ENCODE data around the gene DHX58.

Gene DHX58

GRCh38 chr17:42078396-42079043 is 34.0 kb downstream of the DHX58 start (continued):
- TF ChIP-seq ZNF280D (tag by site-specific recombination; IDR thresholded peaks at IDR 0.05) (no peak), ZNF555 (tag by site-specific recombination; conservative IDR thresholded peaks at IDR 0.05) (no peak), ZNF76 (tag by site-specific recombination; IDR thresholded peaks at IDR 0.05; ENCODE audit: borderline replicate concordance, low read depth) (no peak), ZFP37 (tag by site-specific recombination; IDR thresholded peaks at IDR 0.05) (no peak)

DNA sequence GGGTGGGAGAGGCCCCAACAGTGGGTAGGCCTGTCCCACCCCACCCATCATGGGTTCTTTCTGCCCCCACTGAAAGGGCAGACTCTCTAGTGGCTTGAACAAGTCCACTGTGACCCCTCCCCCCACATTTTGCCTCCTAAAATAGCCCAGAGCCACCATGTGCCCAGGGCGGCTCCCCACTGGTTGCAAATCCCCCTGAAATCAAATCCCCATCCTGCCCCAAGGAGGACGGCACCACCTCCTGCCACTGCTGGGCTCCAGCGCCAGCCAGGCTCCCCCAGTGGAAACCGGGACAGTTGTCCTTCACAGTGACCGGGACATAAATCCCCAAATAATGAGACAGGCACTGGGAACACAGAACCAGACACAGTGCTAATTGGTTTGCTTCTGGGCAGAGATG is 34.8 kb downstream of the DHX58 start:
- Histone ChIP-seq H3K4me1 (ENCODE audit: control insufficient read depth, insufficient read depth, low read length) (no peaks in the 10 kb centered on the region), H3K36me3 (ENCODE audit: control insufficient read depth in 2 of 2, insufficient read depth in 1 of 2, low read length in 2 of 2) (no peaks in the 10 kb centered on the region), H3K27ac (ENCODE audit: extremely low read depth, low read depth, low read length) (no peak overlapping the region), H3K4me3 (ENCODE audit: low read depth, low read length) (no peak overlapping the region), H3K9me3 (ENCODE audit: control insufficient read depth, insufficient read depth, low read depth, low read length) (no peaks in the 10 kb centered on the region)
- CTCF ChIA-PET, result interaction anchor here (0.8 to 3.3 kb wide), 5 partner anchors 10 to 58 kb away, joined by 3 to 9 read pairs (median 8); partner anchors contain the start of gene NKIRAS2
- TF ChIP-seq ZBTB6 (tag by site-specific recombination; IDR thresholded peaks at IDR 0.05), result no peak
- TF ChIP-seq ZBTB17 (tag by site-specific recombination; IDR thresholded peaks at IDR 0.05), result no peak
- TF ChIP-seq INSM2 (tag by site-specific recombination; IDR thresholded peaks at IDR 0.05), result no peak
- no peak for TF ChIP-seq ZNF140 (tag by site-specific recombination; IDR thresholded peaks at IDR 0.05)
- TF ChIP-seq, protein P1, sequence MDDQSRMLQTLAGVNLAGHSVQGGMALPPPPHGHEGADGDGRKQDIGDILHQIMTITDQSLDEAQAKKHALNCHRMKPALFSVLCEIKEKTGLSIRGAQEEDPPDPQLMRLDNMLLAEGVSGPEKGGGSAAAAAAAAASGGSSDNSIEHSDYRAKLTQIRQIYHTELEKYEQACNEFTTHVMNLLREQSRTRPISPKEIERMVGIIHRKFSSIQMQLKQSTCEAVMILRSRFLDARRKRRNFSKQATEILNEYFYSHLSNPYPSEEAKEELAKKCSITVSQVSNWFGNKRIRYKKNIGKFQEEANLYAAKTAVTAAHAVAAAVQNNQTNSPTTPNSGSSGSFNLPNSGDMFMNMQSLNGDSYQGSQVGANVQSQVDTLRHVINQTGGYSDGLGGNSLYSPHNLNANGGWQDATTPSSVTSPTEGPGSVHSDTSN (CRISPR knock-in tag; IDR thresholded peaks at IDR 0.05), result no peak
- TF ChIP-seq, protein P2, sequence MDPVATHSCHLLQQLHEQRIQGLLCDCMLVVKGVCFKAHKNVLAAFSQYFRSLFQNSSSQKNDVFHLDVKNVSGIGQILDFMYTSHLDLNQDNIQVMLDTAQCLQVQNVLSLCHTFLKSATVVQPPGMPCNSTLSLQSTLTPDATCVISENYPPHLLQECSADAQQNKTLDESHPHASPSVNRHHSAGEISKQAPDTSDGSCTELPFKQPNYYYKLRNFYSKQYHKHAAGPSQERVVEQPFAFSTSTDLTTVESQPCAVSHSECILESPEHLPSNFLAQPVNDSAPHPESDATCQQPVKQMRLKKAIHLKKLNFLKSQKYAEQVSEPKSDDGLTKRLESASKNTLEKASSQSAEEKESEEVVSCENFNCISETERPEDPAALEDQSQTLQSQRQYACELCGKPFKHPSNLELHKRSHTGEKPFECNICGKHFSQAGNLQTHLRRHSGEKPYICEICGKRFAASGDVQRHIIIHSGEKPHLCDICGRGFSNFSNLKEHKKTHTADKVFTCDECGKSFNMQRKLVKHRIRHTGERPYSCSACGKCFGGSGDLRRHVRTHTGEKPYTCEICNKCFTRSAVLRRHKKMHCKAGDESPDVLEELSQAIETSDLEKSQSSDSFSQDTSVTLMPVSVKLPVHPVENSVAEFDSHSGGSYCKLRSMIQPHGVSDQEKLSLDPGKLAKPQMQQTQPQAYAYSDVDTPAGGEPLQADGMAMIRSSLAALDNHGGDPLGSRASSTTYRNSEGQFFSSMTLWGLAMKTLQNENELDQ (tag by site-specific recombination; IDR thresholded peaks at IDR 0.05; ENCODE audit: low read depth), result no peak
- TF ChIP-seq ZNF221 (tag by site-specific recombination; IDR thresholded peaks at IDR 0.05; ENCODE audit: borderline replicate concordance), result no peak
- TF ChIP-seq, protein P3, sequence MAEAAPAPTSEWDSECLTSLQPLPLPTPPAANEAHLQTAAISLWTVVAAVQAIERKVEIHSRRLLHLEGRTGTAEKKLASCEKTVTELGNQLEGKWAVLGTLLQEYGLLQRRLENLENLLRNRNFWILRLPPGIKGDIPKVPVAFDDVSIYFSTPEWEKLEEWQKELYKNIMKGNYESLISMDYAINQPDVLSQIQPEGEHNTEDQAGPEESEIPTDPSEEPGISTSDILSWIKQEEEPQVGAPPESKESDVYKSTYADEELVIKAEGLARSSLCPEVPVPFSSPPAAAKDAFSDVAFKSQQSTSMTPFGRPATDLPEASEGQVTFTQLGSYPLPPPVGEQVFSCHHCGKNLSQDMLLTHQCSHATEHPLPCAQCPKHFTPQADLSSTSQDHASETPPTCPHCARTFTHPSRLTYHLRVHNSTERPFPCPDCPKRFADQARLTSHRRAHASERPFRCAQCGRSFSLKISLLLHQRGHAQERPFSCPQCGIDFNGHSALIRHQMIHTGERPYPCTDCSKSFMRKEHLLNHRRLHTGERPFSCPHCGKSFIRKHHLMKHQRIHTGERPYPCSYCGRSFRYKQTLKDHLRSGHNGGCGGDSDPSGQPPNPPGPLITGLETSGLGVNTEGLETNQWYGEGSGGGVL (tag by site-specific recombination; IDR thresholded peaks at IDR 0.05), result no peak
- no peak for TF ChIP-seq BCL11A (tag by site-specific recombination; IDR thresholded peaks at IDR 0.05; ENCODE audit: low read depth)
- TF ChIP-seq ZNF513 (tag by site-specific recombination; IDR thresholded peaks at IDR 0.05), result no peak
- no peak for TF ChIP-seq ZNF571 (tag by site-specific recombination; IDR thresholded peaks at IDR 0.05)
- TF ChIP-seq AEBP2 (tag by site-specific recombination; IDR thresholded peaks at IDR 0.05; ENCODE audit: borderline replicate concordance), result no peak
- no peak for TF ChIP-seq ZNF23 (tag by site-specific recombination; IDR thresholded peaks at IDR 0.05; ENCODE audit: borderline replicate concordance)
- TF ChIP-seq ZNF16 (tag by site-specific recombination; IDR thresholded peaks at IDR 0.05; ENCODE audit: low read depth), result no peak
- POLR2A ChIA-PET, result no interaction called here
